Dendritic cell treated with granulocyte-macrophage colony-stimulating factor and Interleukin-4, amounts not matched to agents 40 ng/mL and 50 ng/mL, for 4 days (primary cell): Measurements from ENCODE around the gene APMAP.

Experiments
- H3K27ac Mint-ChIP-seq: one replicate; pipeline ENCODE4 v1.8.0; 2022; ENCODE audit warnings: mild to moderate bottlenecking, mixed read lengths
- H3K27me3 Mint-ChIP-seq: one replicate; pipeline ENCODE4 v1.8.0; 2022; ENCODE audit warnings: mild to moderate bottlenecking, mixed read lengths
- H3K36me3 Mint-ChIP-seq: one replicate; pipeline ENCODE4 v1.8.0; 2022; ENCODE audit warnings: low read depth, mixed read lengths
- H3K4me1 Mint-ChIP-seq: one replicate; pipeline ENCODE4 v1.8.0; 2022; ENCODE audit warnings: low read depth, mixed read lengths
- H3K4me3 Mint-ChIP-seq: one replicate; pipeline ENCODE4 v1.8.0; 2022; ENCODE audit warnings: mild to moderate bottlenecking, moderate library complexity, mixed read lengths
- H3K9me3 Mint-ChIP-seq: one replicate; pipeline ENCODE4 v1.8.0; 2022; ENCODE audit warnings: mixed read lengths
- intact Hi-C: fragments of 100-400 bp; cut with micrococcal nuclease; formaldehyde crosslinking; loops from one replicate; pipeline ENCODE4 v1.15.0; 2022

The APMAP gene

GRCh38 chr20:24957326-24958016 is 35.1 kb downstream of the APMAP start:
- H3K4me1 Mint-ChIP-seq, result peaks cover 38% of the 10 kb centered on the region
- no peaks in the 10 kb centered on the region for H3K9me3 Mint-ChIP-seq
- H3K27me3 Mint-ChIP-seq, result no peaks in the 10 kb centered on the region
- peak overlapping the region; percentile 78 for H3K27ac Mint-ChIP-seq
- no peak overlapping the region for H3K4me3 Mint-ChIP-seq
- H3K36me3 Mint-ChIP-seq, result peaks cover 93% of the 10 kb centered on the region
- intact Hi-C loops, result no loop called here

GRCh38 chr20:24956001-24956841 is 36.3 kb downstream of the APMAP start:
- H3K27me3 Mint-ChIP-seq, result no peaks in the 10 kb centered on the region
- H3K27ac Mint-ChIP-seq, result peak overlapping the region; percentile 92
- intact Hi-C loops, result no loop called here
- H3K4me3 Mint-ChIP-seq, result no peak overlapping the region
- H3K4me1 Mint-ChIP-seq, result peaks cover 51% of the 10 kb centered on the region
- H3K9me3 Mint-ChIP-seq, result no peaks in the 10 kb centered on the region
- H3K36me3 Mint-ChIP-seq, result peaks cover 91% of the 10 kb centered on the region

- Mint-ChIP-seq H3K27me3 (no peaks in the 10 kb centered on the region), H3K9me3 (no peaks in the 10 kb centered on the region), H3K4me3 (no peak overlapping the region), H3K27ac (peak overlapping the region; percentile 92), H3K36me3 (peaks cover 81% of the 10 kb centered on the region), H3K4me1 (peaks cover 63% of the 10 kb centered on the region)
- intact Hi-C loops, result no loop called here
Observed at GRCh38 chr20:24955045-24955444, 37.5 kb downstream of the APMAP start.

- Mint-ChIP-seq H3K9me3 (no peaks in the 10 kb centered on the region), H3K4me1 (peaks cover 67% of the 10 kb centered on the region), H3K4me3 (peak overlapping the region; percentile 61), H3K36me3 (peaks cover 76% of the 10 kb centered on the region), H3K27ac (peak overlapping the region; percentile 92), H3K27me3 (peaks cover 1% of the 10 kb centered on the region)
- intact Hi-C loops, result loop anchor here (5.0 kb wide), 1 partner anchor 38 kb away; the partner anchor contains the start of gene APMAP
Observed at GRCh38 chr20:24954566-24954965, 38.0 kb downstream of the APMAP start.

GRCh38 chr20:24954151-24954550 is 38.4 kb downstream of the APMAP start:
- Mint-ChIP-seq H3K4me3 (peak overlapping the region; percentile 61), H3K36me3 (peaks cover 72% of the 10 kb centered on the region), H3K4me1 (peaks cover 72% of the 10 kb centered on the region), H3K9me3 (no peaks in the 10 kb centered on the region), H3K27ac (peak overlapping the region; percentile 92), H3K27me3 (peaks cover 5% of the 10 kb centered on the region)
- intact Hi-C loops, result loop anchor here (5.0 kb wide), 1 partner anchor 38 kb away; the partner anchor contains the start of gene APMAP

- Mint-ChIP-seq H3K36me3 (peaks cover 67% of the 10 kb centered on the region), H3K27me3 (peaks cover 5% of the 10 kb centered on the region), H3K27ac (peak overlapping the region; percentile 92), H3K9me3 (no peaks in the 10 kb centered on the region), H3K4me1 (peaks cover 76% of the 10 kb centered on the region), H3K4me3 (peak overlapping the region; percentile 61)
- intact Hi-C loops, result loop anchor here (5.0 kb wide), 1 partner anchor 39 kb away; the partner anchor contains the start of gene APMAP
Observed at GRCh38 chr20:24953621-24954133, 38.9 kb downstream of the APMAP start.

GRCh38 chr20:24953209-24953575 is 39.4 kb downstream of the APMAP start:
- intact Hi-C loops, result loop anchor here (5.0 kb wide), 1 partner anchor 39 kb away; the partner anchor contains the start of gene APMAP
- no peak overlapping the region for H3K4me3 Mint-ChIP-seq
- peaks cover 81% of the 10 kb centered on the region for H3K4me1 Mint-ChIP-seq
- H3K9me3 Mint-ChIP-seq, result peaks cover 1% of the 10 kb centered on the region
- peaks cover 5% of the 10 kb centered on the region for H3K27me3 Mint-ChIP-seq
- peaks cover 62% of the 10 kb centered on the region for H3K36me3 Mint-ChIP-seq
- H3K27ac Mint-ChIP-seq, result peak overlapping the region; percentile 92

- H3K4me3 Mint-ChIP-seq, result no peak overlapping the region
- peak overlapping the region; percentile 92 for H3K27ac Mint-ChIP-seq
- intact Hi-C loops, result loop anchor here (5.0 kb wide), 1 partner anchor 40 kb away; the partner anchor contains the start of gene APMAP
- peaks cover 56% of the 10 kb centered on the region for H3K36me3 Mint-ChIP-seq
- peaks cover 5% of the 10 kb centered on the region for H3K27me3 Mint-ChIP-seq
- peaks cover 7% of the 10 kb centered on the region for H3K9me3 Mint-ChIP-seq
- peaks cover 87% of the 10 kb centered on the region for H3K4me1 Mint-ChIP-seq
Observed at GRCh38 chr20:24952376-24953208, 40.0 kb downstream of the APMAP start.

GRCh38 chr20:24951536-24952083 is 40.9 kb downstream of the APMAP start:
- H3K27me3 Mint-ChIP-seq, result peaks cover 5% of the 10 kb centered on the region
- intact Hi-C loops, result loop anchor here (5.0 kb wide), 1 partner anchor 41 kb away; the partner anchor contains the start of gene APMAP
- peak overlapping the region; percentile 63 for H3K4me3 Mint-ChIP-seq
- peaks cover 17% of the 10 kb centered on the region for H3K9me3 Mint-ChIP-seq
- H3K27ac Mint-ChIP-seq, result peak overlapping the region; percentile 92
- peaks cover 47% of the 10 kb centered on the region for H3K36me3 Mint-ChIP-seq
- H3K4me1 Mint-ChIP-seq, result peaks cover 87% of the 10 kb centered on the region

GRCh38 chr20:24950836-24951525 is 41.6 kb downstream of the APMAP start:
- intact Hi-C loops, result loop anchor here (5.0 kb wide), 1 partner anchor 41 kb away; the partner anchor contains the start of gene APMAP
- Mint-ChIP-seq H3K4me3 (peak overlapping the region; percentile 63), H3K36me3 (peaks cover 40% of the 10 kb centered on the region), H3K27me3 (peaks cover 5% of the 10 kb centered on the region), H3K9me3 (peaks cover 23% of the 10 kb centered on the region), H3K4me1 (peaks cover 81% of the 10 kb centered on the region), H3K27ac (peak overlapping the region; percentile 92)

GRCh38 chr20:24950128-24950835 is 42.3 kb downstream of the APMAP start:
- H3K27me3 Mint-ChIP-seq, result peaks cover 5% of the 10 kb centered on the region
- intact Hi-C loops, result loop anchor here (5.0 kb wide), 1 partner anchor 42 kb away; the partner anchor contains the start of gene APMAP
- H3K9me3 Mint-ChIP-seq, result peaks cover 30% of the 10 kb centered on the region
- H3K4me1 Mint-ChIP-seq, result peaks cover 74% of the 10 kb centered on the region
- peak overlapping the region; percentile 63 for H3K4me3 Mint-ChIP-seq
- H3K36me3 Mint-ChIP-seq, result peaks cover 33% of the 10 kb centered on the region
- peak overlapping the region; percentile 92 for H3K27ac Mint-ChIP-seq

- H3K36me3 Mint-ChIP-seq, result peaks cover 30% of the 10 kb centered on the region
- H3K27ac Mint-ChIP-seq, result peak overlapping the region; percentile 92
- intact Hi-C loops, result loop anchor here (2.0 to 5.0 kb wide), 2 partner anchors 17 to 43 kb away; partner anchors contain the start of gene APMAP
- peaks cover 69% of the 10 kb centered on the region for H3K4me1 Mint-ChIP-seq
- peaks cover 5% of the 10 kb centered on the region for H3K27me3 Mint-ChIP-seq
- H3K9me3 Mint-ChIP-seq, result peaks cover 36% of the 10 kb centered on the region
- H3K4me3 Mint-ChIP-seq, result peak overlapping the region; percentile 63
Observed at GRCh38 chr20:24949756-24950127, 42.8 kb downstream of the APMAP start.
